Lower leg skin (tissue), 3 donors: ENCODE measurements around the gene SLC22A14.

Experiments
- POLR2A ChIP-seq, 2 donors: fragments of 450-650 bp; IDR thresholded peaks; one replicate each; pipeline ENCODE4 v1.6.1; 2016 to 2017; ENCODE audit warnings: antibody characterized with exemption in 2 of 2, mild to moderate bottlenecking in 1 of 2, moderate library complexity in 1 of 2
- TF ChIP-seq, protein P1 (sequence below), 3 donors: fragments of 450-650 bp; IDR thresholded peaks; one replicate each; pipeline ENCODE4 v1.5.1; 2016; ENCODE audit warnings: antibody characterized with exemption in 3 of 3, mild to moderate bottlenecking in 3 of 3, moderate library complexity in 2 of 3

DNA sequence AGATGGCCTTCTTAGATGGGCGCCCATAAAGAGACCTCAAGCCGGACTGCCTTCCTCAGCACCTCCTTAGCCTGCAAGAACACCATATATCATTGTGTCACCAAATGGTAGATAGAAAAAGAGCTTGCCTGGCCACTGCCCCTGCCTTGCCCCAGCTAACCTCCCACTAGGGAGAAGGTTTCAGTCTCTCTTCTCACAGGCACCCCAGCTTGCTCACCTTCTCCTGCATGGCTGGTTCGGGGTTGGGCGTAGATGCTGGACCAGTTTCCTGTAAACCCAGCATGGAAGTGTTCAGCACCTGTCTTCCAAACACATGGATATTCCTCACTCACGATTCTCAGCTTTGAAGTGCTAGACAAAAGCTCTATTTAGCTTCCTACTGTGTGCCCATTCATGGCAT lies 3.3 kb upstream of the SLC22A14 start:
- no peak for TF ChIP-seq POLR2A (IDR thresholded peaks at IDR 0.05)
- TF ChIP-seq, protein P1, sequence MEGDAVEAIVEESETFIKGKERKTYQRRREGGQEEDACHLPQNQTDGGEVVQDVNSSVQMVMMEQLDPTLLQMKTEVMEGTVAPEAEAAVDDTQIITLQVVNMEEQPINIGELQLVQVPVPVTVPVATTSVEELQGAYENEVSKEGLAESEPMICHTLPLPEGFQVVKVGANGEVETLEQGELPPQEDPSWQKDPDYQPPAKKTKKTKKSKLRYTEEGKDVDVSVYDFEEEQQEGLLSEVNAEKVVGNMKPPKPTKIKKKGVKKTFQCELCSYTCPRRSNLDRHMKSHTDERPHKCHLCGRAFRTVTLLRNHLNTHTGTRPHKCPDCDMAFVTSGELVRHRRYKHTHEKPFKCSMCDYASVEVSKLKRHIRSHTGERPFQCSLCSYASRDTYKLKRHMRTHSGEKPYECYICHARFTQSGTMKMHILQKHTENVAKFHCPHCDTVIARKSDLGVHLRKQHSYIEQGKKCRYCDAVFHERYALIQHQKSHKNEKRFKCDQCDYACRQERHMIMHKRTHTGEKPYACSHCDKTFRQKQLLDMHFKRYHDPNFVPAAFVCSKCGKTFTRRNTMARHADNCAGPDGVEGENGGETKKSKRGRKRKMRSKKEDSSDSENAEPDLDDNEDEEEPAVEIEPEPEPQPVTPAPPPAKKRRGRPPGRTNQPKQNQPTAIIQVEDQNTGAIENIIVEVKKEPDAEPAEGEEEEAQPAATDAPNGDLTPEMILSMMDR (IDR thresholded peaks at IDR 0.05) = no peak
